ENCODE measurements around the gene FAM200A. TPM values are rescaled to one million over a fixed set of nuclear protein-coding genes. Genes with fewer than 3 reads are reported as not detected.

The FAM200A gene
- 4.0 and 5.5 TPM in 2 replicates for total RNA-seq

DNA sequence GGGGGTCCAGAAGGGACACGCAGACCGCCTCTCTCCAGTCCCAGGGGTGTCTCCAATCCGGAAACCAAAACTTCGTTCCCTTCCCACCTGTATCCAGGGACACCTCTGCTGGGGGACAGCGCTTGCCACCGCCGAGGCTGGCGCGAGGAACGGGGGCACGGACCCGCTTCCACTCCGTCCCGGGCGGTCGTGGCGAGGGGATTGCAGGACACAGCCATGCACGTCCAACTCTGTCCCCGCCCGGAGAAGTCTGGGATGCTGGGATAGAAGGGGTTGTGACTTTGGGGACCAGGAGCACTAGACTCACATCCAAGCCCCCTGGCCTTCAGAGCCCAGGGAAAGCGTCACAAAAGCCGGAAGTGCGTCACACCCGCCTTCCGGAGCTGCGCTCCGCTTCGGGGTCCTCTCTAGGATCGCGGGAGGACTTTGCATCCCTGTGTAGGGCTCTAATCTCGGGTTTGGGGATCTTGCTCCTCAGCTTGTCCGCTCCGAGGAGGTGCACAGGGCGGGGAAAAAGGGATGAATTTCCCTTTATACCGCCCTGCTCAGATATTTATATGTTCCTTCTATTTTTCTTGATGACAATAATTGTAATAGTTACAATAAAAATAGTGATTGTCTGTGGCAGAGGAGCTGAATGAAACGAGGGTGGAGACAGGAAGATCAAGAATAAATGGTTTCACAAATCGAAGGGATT, at the start of gene FAM200A:
Gene FAM200A, minus strand, starts transcription at position 348 of the 697 bp plus-strand sequence. CDS start 3,707 bp downstream, outside the sequence.

GRCh38 chr7:99597762-99598501, 46.0 kb upstream of the FAM200A start, which contains the start of gene TMEM225B:
TMEM225B (plus strand) TSS chr7:99598267; CDS start chr7:99604389, 6,122 bp downstream.

GRCh38 chr7:99558306-99559174, 6.6 kb upstream of the FAM200A start, which contains the start of gene ZNF655:
ZNF655 (plus strand) TSS chr7:99558642; CDS start chr7:99560560, 1,918 bp downstream.

GRCh38 chr7:99504603-99505323, 47.2 kb downstream of the FAM200A start, which contains the start of gene ZKSCAN5:
ZKSCAN5 (plus strand) TSS chr7:99504662; CDS start chr7:99506045, 1,383 bp downstream.

GRCh38 chr7:99499721-99500636, 51.9 kb downstream of the FAM200A start, which contains the start of gene ZNF394:
ZNF394 (minus strand) TSS chr7:99500281; CDS start chr7:99500093, 188 bp downstream.

Other genes with a start within 250 kb of the FAM200A start
- gene ARPC1A, start 226.2 kb downstream of the FAM200A start, total RNA-seq: 281 and 385 TPM in 2 replicates
- gene ARPC1B, start 177.4 kb downstream of the FAM200A start, total RNA-seq: 528 and 673 TPM in 2 replicates
- gene PDAP1, start 143.5 kb downstream of the FAM200A start, total RNA-seq: 140 and 181 TPM in 2 replicates
- gene BUD31, start 143.1 kb downstream of the FAM200A start, total RNA-seq: 87.6 and 120 TPM in 2 replicates
- gene PTCD1, start 113.3 kb downstream of the FAM200A start, total RNA-seq: 6.2 and 8.1 TPM in 2 replicates
- 28.5 and 36.3 TPM in 2 replicates for gene CPSF4, start 113.2 kb downstream of the FAM200A start, total RNA-seq
- gene ATP5MF, start 85.9 kb downstream of the FAM200A start, total RNA-seq: 3,963 and 4,747 TPM in 2 replicates
- gene ZNF789, start 79.2 kb downstream of the FAM200A start, total RNA-seq: 1.4 and 4.1 TPM in 2 replicates
- gene ZNF394, start 51.8 kb downstream of the FAM200A start, total RNA-seq: 9.9 and 11.2 TPM in 2 replicates
- 7.1 and 7.8 TPM in 2 replicates for gene ZKSCAN5, start 47.5 kb downstream of the FAM200A start, total RNA-seq
- 70.2 and 76.4 TPM in 2 replicates for gene ZNF655, start 6.5 kb upstream of the FAM200A start, total RNA-seq
- gene TMEM225B, start 46.2 kb upstream of the FAM200A start, total RNA-seq: not detected in 2 replicates
- 7.3 and 18.5 TPM in 2 replicates for gene ZSCAN25, start 64.8 kb upstream of the FAM200A start, total RNA-seq
- gene CYP3A5, start 127.9 kb upstream of the FAM200A start, total RNA-seq: 0.89 and 3.2 TPM in 2 replicates
- not detected in 2 replicates for gene CYP3A7, start 183.1 kb upstream of the FAM200A start, total RNA-seq
- not detected in 2 replicates for gene CYP3A4, start 232.1 kb upstream of the FAM200A start, total RNA-seq

Measured in myometrial cell (primary cell).